Naive B cell (primary cell): Measurements from ENCODE around the gene USP31. TPM values are rescaled to one million over a fixed set of nuclear protein-coding genes. Genes with fewer than 3 reads are reported as not detected.

Experiments
- ATAC-seq, 2 donors: fragments of 150-1000 bp; cut with Tn5 transposase; 2 replicates each; pipeline ENCODE4 v1.10.0; 2021; ENCODE audit warnings: low read depth in 2 of 2, mild to moderate bottlenecking in 2 of 2, moderate library complexity in 2 of 2
- DNase-seq: peaks from one replicate; pipeline ENCODE4 v3.0.0; 2022
- H3K27ac Mint-ChIP-seq, 6 donors: one replicate each; pipeline ENCODE4 v1.8.0; 2020 to 2022; ENCODE audit warnings: mild to moderate bottlenecking in 6 of 6, mixed read lengths in 6 of 6, moderate library complexity in 5 of 6, inconsistent platforms in 2 of 6
- H3K27me3 Mint-ChIP-seq, 3 donors: one replicate each; pipeline ENCODE4 v1.8.0; 2021 to 2022; ENCODE audit warnings: mixed read lengths in 3 of 3, mild to moderate bottlenecking in 1 of 3
- H3K36me3 Mint-ChIP-seq, 2 donors: one replicate each; pipeline ENCODE4 v1.8.0; 2020 to 2022; ENCODE audit warnings: mixed read lengths in 2 of 2, inconsistent platforms in 1 of 2, mild to moderate bottlenecking in 1 of 2
- H3K4me1 Mint-ChIP-seq, 3 donors: one replicate each; pipeline ENCODE4 v1.8.0; 2020 to 2022; ENCODE audit warnings: mixed read lengths in 3 of 3, inconsistent platforms in 1 of 3, mild to moderate bottlenecking in 1 of 3, moderate library complexity in 1 of 3
- H3K4me3 Mint-ChIP-seq, 8 donors: one replicate each; pipeline ENCODE4 v1.8.0; 2020 to 2022; ENCODE audit warnings: mild to moderate bottlenecking in 8 of 8, mixed read lengths in 8 of 8, moderate library complexity in 8 of 8, inconsistent platforms in 2 of 8
- H3K9me3 Mint-ChIP-seq, 7 donors: one replicate each; pipeline ENCODE4 v1.8.0; 2020 to 2022; ENCODE audit warnings: mixed read lengths in 7 of 7, mild to moderate bottlenecking in 5 of 7, inconsistent platforms in 2 of 7, moderate library complexity in 1 of 7
- polyA plus RNA-seq, 6 donors: library from polyadenylated mRNA; unstranded; fragments of 300-500 nt; fragmentation: Illumina TruSeq; gene quantifications; one replicate each; pipeline ENCODE4 v1.2.3, GENCODE V29; 2021; ENCODE audit warnings: low read depth in 6 of 6

The USP31 gene
- under 1 TPM in 5 of 6 donors, not detected in 1; 0.21 to 0.48 (median 0.27) TPM for polyA plus RNA-seq

- Mint-ChIP-seq H3K4me3 (peak within 1 kb of the TSS; percentile 85 to 97 (median 96)), H3K9me3 (no peaks in the 10 kb centered on the region), H3K27me3 (peaks cover 6 to 14% (median 13%) of the 10 kb centered on the region in 3 donors), H3K4me1 (peaks cover 14 to 20% (median 15%) of the 10 kb centered on the region in 3 donors), H3K27ac (peak within 1 kb of the TSS; percentile 69 to 96 (median 82)), H3K36me3 (no peaks in the 10 kb centered on the region)
- DNase-seq (peak; percentile 85), ATAC-seq (peak; percentile 91 to 93)
These were observed at the start of gene USP31 for GRCh38 chr16:23149267-23149992. Gene USP31, minus strand, starts transcription at chr16:23149452. Its CDS starts 182 bp downstream, at chr16:23149270.

- Mint-ChIP-seq H3K9me3 (no peaks in the 10 kb centered on the region), H3K36me3 (no peaks in the 10 kb centered on the region)
These were observed 47.3 kb upstream of the USP31 start for GRCh38 chr16:23196539-23196938.

GRCh38 chr16:23195366-23195978 lies 46.2 kb upstream of the USP31 start:
- Mint-ChIP-seq H3K4me1 (no peaks in the 10 kb centered on the region), H3K27me3 (peaks cover 36 to 39% (median 37%) of the 10 kb centered on the region in 3 donors), H3K36me3 (no peaks in the 10 kb centered on the region), H3K27ac (no peak overlapping the region), H3K4me3 (no peak overlapping the region), H3K9me3 (peaks cover 0 to 2% (median 0%) of the 10 kb centered on the region in 7 donors)
- no peak for ATAC-seq
- no peak for DNase-seq

More at GRCh38 chr16:23196539-23196938, 47.3 kb upstream of the USP31 start:
- no peaks in the 10 kb centered on the region for H3K4me1 Mint-ChIP-seq
- H3K4me3 Mint-ChIP-seq: no peak overlapping the region
- ATAC-seq (no peak), DNase-seq (no peak)
- no peak overlapping the region for H3K27ac Mint-ChIP-seq
- H3K27me3 Mint-ChIP-seq: peaks cover 38 to 43% (median 42%) of the 10 kb centered on the region in 3 donors

- ATAC-seq (no peak), DNase-seq (no peak)
- Mint-ChIP-seq H3K4me3 (no peak overlapping the region), H3K4me1 (no peaks in the 10 kb centered on the region), H3K27me3 (peaks cover 33 to 35% (median 33%) of the 10 kb centered on the region in 3 donors), H3K9me3 (peaks cover 0 to 3% (median 0%) of the 10 kb centered on the region in 7 donors), H3K36me3 (no peaks in the 10 kb centered on the region), H3K27ac (no peak overlapping the region)
These were observed 45.4 kb upstream of the USP31 start for GRCh38 chr16:23194497-23195221.

GRCh38 chr16:23188911-23189310 lies 39.7 kb upstream of the USP31 start:
- no peak for ATAC-seq
- H3K27ac Mint-ChIP-seq: no peak overlapping the region
- H3K4me1 Mint-ChIP-seq: peaks cover 0 to 5% (median 4%) of the 10 kb centered on the region in 3 donors
- H3K9me3 Mint-ChIP-seq: peaks cover 0 to 3% (median 0%) of the 10 kb centered on the region in 7 donors
- H3K4me3 Mint-ChIP-seq: no peak overlapping the region
- peaks cover 43 to 63% (median 55%) of the 10 kb centered on the region in 3 donors for H3K27me3 Mint-ChIP-seq
- DNase-seq: no peak
- H3K36me3 Mint-ChIP-seq: no peaks in the 10 kb centered on the region

GRCh38 chr16:23187341-23187740 lies 38.1 kb upstream of the USP31 start:
- no peaks in the 10 kb centered on the region for H3K36me3 Mint-ChIP-seq
- H3K27me3 Mint-ChIP-seq: peaks cover 45 to 63% (median 56%) of the 10 kb centered on the region in 3 donors
- no peak for DNase-seq
- H3K4me1 Mint-ChIP-seq: peaks cover 0 to 6% (median 4%) of the 10 kb centered on the region in 3 donors
- H3K4me3 Mint-ChIP-seq: no peak overlapping the region
- no peak overlapping the region for H3K27ac Mint-ChIP-seq
- H3K9me3 Mint-ChIP-seq: peaks cover 0 to 3% (median 0%) of the 10 kb centered on the region in 7 donors
- no peak for ATAC-seq

GRCh38 chr16:23186171-23186570 lies 36.9 kb upstream of the USP31 start:
- peaks cover 44 to 63% (median 58%) of the 10 kb centered on the region in 3 donors for H3K27me3 Mint-ChIP-seq

GRCh38 chr16:23185656-23186055 lies 36.4 kb upstream of the USP31 start:
- DNase-seq (no peak), ATAC-seq (no peak)
- Mint-ChIP-seq H3K27me3 (peaks cover 44 to 63% (median 59%) of the 10 kb centered on the region in 3 donors), H3K4me3 (no peak overlapping the region), H3K27ac (peak overlapping the region in 1 of 6 donors; percentile 31), H3K9me3 (peaks cover 0 to 2% (median 0%) of the 10 kb centered on the region in 7 donors), H3K4me1 (peaks cover 13 to 19% (median 15%) of the 10 kb centered on the region in 3 donors), H3K36me3 (no peaks in the 10 kb centered on the region)

More at GRCh38 chr16:23186171-23186570, 36.9 kb upstream of the USP31 start:
- H3K4me3 Mint-ChIP-seq: no peak overlapping the region
- ATAC-seq (no peak), DNase-seq (no peak)
- no peaks in the 10 kb centered on the region for H3K36me3 Mint-ChIP-seq
- H3K4me1 Mint-ChIP-seq: peaks cover 12 to 17% (median 15%) of the 10 kb centered on the region in 3 donors
- H3K27ac Mint-ChIP-seq: no peak overlapping the region
- peaks cover 0 to 3% (median 0%) of the 10 kb centered on the region in 7 donors for H3K9me3 Mint-ChIP-seq

GRCh38 chr16:23183543-23183862 lies 34.3 kb upstream of the USP31 start:
- H3K9me3 Mint-ChIP-seq: no peaks in the 10 kb centered on the region
- peak overlapping the region in 6 of 8 donors; percentile 12 to 83 (median 48) for H3K4me3 Mint-ChIP-seq
- H3K4me1 Mint-ChIP-seq: peaks cover 13 to 21% (median 19%) of the 10 kb centered on the region in 3 donors
- no peak for ATAC-seq
- H3K36me3 Mint-ChIP-seq: no peaks in the 10 kb centered on the region
- no peak for DNase-seq
- H3K27me3 Mint-ChIP-seq: peaks cover 53 to 66% (median 64%) of the 10 kb centered on the region in 3 donors
- peak overlapping the region in 1 of 6 donors; percentile 32 for H3K27ac Mint-ChIP-seq

GRCh38 chr16:23182679-23183542 lies 33.7 kb upstream of the USP31 start, which contains the start of gene SCNN1G:
Gene SCNN1G, plus strand, starts transcription at chr16:23182745. Its CDS starts 3,527 bp downstream, at chr16:23186272.
- DNase-seq (peak; percentile 10), ATAC-seq (peak; percentile 23 to 34)
- Mint-ChIP-seq H3K4me1 (peaks cover 13 to 21% (median 19%) of the 10 kb centered on the region in 3 donors), H3K9me3 (no peaks in the 10 kb centered on the region), H3K36me3 (no peaks in the 10 kb centered on the region), H3K4me3 (peak within 1 kb of the TSS in 7 of 8 donors; percentile 66 to 91 (median 78)), H3K27ac (peak within 1 kb of the TSS in 1 of 6 donors; percentile 89), H3K27me3 (peaks cover 50 to 71% (median 67%) of the 10 kb centered on the region in 3 donors)

- DNase-seq: peak; percentile 70
- peak overlapping the region in 6 of 8 donors; percentile 66 to 86 (median 78) for H3K4me3 Mint-ChIP-seq
- H3K27me3 Mint-ChIP-seq: peaks cover 44 to 73% (median 60%) of the 10 kb centered on the region in 3 donors
- H3K4me1 Mint-ChIP-seq: peaks cover 13 to 18% (median 15%) of the 10 kb centered on the region in 3 donors
- H3K36me3 Mint-ChIP-seq: no peaks in the 10 kb centered on the region
- H3K27ac Mint-ChIP-seq: peak overlapping the region in 1 of 6 donors; percentile 89
- no peaks in the 10 kb centered on the region for H3K9me3 Mint-ChIP-seq
- peak; percentile 95 to 97 for ATAC-seq
These were observed 33.0 kb upstream of the USP31 start for GRCh38 chr16:23182206-23182678.

GRCh38 chr16:23181506-23181905 lies 32.3 kb upstream of the USP31 start:
- H3K27me3 Mint-ChIP-seq: peaks cover 41 to 76% (median 54%) of the 10 kb centered on the region in 3 donors
- no peak overlapping the region for H3K27ac Mint-ChIP-seq
- no peak for ATAC-seq
- H3K36me3 Mint-ChIP-seq: no peaks in the 10 kb centered on the region
- no peak for DNase-seq
- H3K4me3 Mint-ChIP-seq: peak overlapping the region in 7 of 8 donors; percentile 4 to 91 (median 77)
- no peaks in the 10 kb centered on the region for H3K9me3 Mint-ChIP-seq
- H3K4me1 Mint-ChIP-seq: peaks cover 13 to 18% (median 14%) of the 10 kb centered on the region in 3 donors
